ENCODE measurements around the gene TUBA1C.

DNA sequence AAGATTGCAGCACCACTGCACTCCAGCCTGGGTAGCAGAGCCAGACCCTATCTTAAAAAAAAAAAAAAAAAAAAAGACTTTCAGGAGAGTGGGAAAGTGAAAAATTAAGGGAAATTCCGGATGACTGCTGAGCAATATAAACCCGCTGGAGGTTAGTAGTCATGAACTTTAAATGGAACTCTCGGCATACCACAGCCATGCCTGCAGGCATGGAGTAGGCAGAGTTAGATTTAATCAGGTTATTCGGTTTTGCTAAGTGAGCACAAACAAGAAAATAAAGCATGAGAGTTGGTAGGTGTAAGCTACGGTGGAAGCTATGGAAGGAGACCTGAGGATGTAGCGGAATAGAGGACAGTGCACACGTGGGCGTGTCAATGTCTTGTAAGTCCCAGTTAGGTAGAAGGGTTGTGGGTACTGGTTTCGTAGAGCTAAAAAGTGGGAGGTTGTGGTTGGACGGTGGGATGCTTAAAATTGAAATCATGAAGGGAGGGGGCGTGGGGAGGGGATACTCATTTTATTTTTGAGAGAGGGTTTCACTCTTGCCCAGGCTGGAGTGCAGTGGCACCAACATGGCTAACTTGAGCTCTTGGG, 11.8 kb upstream of the TUBA1C start:
- TF ChIP-seq, protein P1, sequence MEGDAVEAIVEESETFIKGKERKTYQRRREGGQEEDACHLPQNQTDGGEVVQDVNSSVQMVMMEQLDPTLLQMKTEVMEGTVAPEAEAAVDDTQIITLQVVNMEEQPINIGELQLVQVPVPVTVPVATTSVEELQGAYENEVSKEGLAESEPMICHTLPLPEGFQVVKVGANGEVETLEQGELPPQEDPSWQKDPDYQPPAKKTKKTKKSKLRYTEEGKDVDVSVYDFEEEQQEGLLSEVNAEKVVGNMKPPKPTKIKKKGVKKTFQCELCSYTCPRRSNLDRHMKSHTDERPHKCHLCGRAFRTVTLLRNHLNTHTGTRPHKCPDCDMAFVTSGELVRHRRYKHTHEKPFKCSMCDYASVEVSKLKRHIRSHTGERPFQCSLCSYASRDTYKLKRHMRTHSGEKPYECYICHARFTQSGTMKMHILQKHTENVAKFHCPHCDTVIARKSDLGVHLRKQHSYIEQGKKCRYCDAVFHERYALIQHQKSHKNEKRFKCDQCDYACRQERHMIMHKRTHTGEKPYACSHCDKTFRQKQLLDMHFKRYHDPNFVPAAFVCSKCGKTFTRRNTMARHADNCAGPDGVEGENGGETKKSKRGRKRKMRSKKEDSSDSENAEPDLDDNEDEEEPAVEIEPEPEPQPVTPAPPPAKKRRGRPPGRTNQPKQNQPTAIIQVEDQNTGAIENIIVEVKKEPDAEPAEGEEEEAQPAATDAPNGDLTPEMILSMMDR (IDR thresholded peaks at IDR 0.05), result no peak
- TF ChIP-seq POLR2A (IDR thresholded peaks at IDR 0.05) (no peak), POLR2AphosphoS5 (IDR thresholded peaks at IDR 0.05) (no peak), EP300 (IDR thresholded peaks at IDR 0.05) (no peak)

All from gastroesophageal sphincter (tissue), 3 donors.